GM21515 (cell line): ENCODE results near the gene ZNF214.
"Not testable (repeated sequence)": the region's sequence is repeated elsewhere in the genome, so short reads cannot be mapped to it uniquely, and the experiment has no call there.

Source experiments
- ATAC-seq: cut with Tn5 transposase; IDR thresholded peaks from one replicate; pipeline ENCODE4 v1.9.1; 2021; ENCODE audit not compliant: unreplicated experiment

ZNF214 gene

DNA sequence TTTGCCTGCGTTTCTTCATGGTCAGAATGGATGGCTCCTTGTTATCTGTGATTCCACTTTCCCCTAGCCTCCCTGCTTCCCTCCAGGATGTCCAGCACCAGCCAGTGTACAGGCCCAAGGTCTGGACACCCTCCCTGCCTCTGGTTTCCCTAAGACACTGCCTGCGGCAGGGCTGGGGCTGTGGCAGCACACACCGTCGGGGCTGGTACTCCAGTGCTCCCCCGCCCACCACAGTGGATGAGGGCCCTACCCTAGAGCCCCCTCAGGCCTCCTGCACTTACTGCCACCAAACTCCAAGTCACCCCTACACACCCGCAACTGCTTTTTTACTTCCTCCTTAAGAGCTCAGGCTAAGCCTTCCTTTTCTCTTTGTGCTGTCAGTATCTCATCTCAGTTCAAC lies 28.9 kb downstream of the ZNF214 start:
- ATAC-seq = no peak

DNA sequence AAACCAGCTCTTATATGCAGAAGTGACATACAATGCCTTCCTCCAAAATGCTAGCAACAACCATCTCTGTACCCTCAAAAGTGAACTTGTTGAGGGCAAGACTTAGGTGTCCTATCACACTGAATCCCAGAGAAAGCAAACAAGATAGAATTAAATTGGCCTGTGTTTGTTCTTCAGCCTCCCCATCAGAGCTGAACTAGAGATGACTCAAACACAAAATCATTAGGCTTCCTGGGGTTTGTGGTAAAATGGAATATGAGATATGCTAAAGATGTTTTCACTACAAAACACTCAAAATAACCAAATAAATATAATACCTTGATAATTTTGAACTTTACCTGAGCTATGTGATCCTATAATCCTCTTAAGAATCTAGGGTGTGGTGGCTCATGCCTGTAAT lies 31.6 kb downstream of the ZNF214 start:
- ATAC-seq = no peak

DNA sequence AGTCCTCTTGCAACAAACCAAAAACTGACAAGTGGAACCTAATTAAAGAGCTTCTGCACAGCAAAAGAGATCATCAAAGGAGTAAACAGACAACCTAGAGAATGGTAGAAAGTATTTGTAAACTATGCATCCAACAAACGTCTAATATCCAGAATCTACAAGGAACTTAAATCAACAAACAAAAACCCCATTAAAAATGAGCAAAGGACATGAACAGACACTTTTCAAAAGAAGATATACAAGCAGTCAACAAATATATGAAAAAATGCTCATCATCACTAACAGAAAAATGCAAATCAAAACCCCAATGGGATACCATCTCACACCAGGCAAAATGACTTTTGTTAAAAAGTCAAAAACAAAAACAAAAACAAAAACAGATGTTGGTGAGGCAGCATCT lies 33.7 kb downstream of the ZNF214 start:
- ATAC-seq = no peak

DNA sequence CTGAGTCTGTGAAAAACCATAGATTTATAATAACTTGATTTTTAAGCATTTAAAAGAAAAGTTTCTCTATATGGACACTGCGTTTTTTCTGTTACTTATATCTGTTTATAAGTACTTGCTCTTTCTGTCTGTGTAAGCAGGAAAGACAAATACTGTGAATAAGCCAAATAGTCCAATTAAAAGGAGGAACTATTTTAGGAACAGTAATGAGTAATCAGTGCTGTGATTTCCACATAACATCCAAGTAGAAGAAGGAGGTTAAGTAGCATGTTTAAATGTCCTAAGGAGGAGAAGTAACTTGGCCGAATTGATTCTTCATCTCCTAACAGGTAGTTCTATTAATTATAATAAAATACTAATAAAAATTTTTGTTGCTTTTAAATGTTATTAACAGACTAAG lies 40.8 kb downstream of the ZNF214 start:
- ATAC-seq = no peak

DNA sequence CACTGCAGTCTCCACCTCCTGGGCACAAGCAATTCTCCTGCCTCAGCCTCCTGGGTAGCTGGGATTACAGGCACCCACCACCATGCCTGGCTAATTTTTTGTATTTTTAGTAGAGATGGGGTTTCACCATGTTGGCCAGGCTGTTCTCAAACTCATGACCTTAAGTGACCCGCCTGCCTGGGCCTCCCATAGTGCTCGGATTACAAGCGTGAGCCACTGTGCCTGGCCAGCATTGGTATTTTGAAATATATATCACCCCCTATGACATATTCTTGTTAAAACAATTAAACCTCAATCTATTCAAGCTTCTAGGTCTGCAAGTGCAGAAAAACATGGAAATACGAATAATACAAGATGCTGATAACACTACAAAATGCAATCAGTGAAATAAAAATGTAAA lies 50.3 kb downstream of the ZNF214 start:
- ATAC-seq = not testable (repeated sequence)

DNA sequence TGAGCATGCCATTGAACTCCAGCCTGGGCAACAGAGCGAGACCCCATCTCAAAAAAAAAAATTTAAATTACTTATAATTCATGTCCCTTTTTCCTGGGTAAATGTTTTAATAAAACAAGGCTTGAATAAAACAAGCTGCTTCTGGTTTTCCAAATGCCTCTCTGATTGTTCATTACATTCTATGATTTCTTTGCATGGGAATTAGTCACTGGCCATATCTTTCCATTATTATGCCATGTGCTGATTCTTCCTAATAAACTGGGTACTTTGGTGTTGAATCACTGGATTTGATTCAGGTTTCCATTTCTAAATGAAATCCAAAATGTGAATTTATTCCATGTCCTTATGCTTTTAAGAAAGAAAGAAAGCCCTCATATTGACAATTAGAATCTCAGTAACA lies 51.3 kb downstream of the ZNF214 start:
- no peak for ATAC-seq

DNA sequence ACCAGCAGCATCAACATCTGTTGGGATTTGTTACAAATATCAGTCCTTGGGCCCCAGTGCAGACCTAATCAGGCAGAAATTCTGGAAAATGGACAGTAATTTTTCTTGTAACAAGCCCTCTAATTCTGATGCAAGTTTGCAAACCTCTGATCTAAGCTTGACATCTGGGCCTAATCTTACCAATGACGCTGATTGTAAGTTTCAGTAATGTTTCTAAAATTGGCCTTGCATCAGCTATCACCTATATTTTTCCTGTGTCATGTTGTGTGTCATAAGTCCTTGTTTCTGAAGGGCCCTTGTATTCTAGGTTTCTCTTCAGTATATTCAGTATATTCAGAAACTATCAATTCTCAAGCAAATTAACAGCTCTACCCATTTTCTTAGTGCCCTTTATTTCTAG lies 57.5 kb downstream of the ZNF214 start:
- ATAC-seq = no peak

DNA sequence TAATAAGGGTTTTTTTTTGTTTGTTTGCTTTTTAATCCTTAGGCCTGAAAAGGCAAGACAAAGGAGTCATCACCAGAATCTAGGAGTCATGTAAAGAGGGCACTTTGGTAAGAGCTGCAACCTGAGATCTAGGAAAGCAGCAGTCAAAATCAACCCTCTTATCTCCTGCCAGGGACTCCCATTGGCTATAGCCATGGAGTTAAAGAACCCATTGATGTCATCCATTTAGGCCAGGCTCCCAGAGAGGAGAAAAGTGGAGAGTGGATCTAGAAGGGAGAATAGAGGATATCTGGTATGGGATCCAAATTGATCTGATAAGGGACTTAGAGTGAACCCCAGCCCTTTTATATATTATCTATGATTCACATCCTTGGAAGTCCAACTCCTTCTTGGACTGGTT lies 58.0 kb downstream of the ZNF214 start:
- ATAC-seq = no peak

DNA sequence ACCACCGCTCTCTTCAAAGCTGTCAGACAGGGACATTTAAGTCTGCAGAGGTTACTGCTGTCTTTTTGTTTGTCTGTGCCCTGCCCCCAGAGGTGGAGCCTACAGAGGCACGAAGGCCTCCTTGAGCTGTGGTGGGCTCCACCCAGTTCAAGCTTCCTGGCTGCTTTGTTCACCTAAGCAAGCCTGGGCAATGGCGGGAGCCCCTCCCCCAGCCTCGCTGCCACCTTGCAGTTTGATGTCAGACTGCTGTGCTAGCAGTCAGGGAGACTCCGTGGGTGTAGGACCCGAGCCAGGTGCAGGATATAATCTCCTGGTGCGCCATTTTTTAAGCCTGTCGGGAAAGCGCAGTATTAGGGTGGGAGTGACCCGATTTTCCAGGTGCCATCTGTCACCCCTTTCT lies 65.9 kb downstream of the ZNF214 start:
- ATAC-seq = not testable (repeated sequence)
